Psoas muscle (tissue), 8 donors: ENCODE data around the gene ELL. TPM values are rescaled to one million over a fixed set of nuclear protein-coding genes. Genes with fewer than 3 reads are reported as not detected.

Experiments
- ATAC-seq, 4 donors: fragments of 200-7000 bp; cut with Tn5 transposase; one replicate each; pipeline ENCODE4 v1.9.1; 2020; ENCODE audit warnings: moderate library complexity in 3 of 4, mild to moderate bottlenecking in 2 of 4
- DNase-seq, 2 donors: peaks; one replicate each; pipeline ENCODE4 v3.0.0-alpha.2; 2020
- H3K27ac ChIP-seq: fragments of 200-600 bp; one replicate; pipeline ENCODE4 v1.8.0; 2022
- H3K27me3 ChIP-seq, 3 donors: fragments of 200-600 bp in 1 of 3; one replicate each; pipeline versions ENCODE4 v1.6.1 to v1.8.0; 2013 to 2022; ENCODE audit warnings: low read length in 2 of 3, mild to moderate bottlenecking in 2 of 3, moderate library complexity in 1 of 3; ENCODE audit not compliant: insufficient read depth in 3 of 3
- H3K36me3 ChIP-seq, 2 donors: fragments of 200-600 bp in 1 of 2; one replicate each; pipeline versions ENCODE4 v1.6.1 to v1.8.0; 2013 to 2022; ENCODE audit warnings: low read depth in 1 of 2, mild to moderate bottlenecking in 1 of 2, moderate library complexity in 1 of 2; ENCODE audit not compliant: insufficient read depth in 1 of 2
- H3K4me1 ChIP-seq: fragments of 200-600 bp; one replicate; pipeline ENCODE4 v1.8.0; 2022
- H3K4me3 ChIP-seq: fragments of 200-600 bp; one replicate; pipeline ENCODE4 v1.8.0; 2022; ENCODE audit warnings: mild to moderate bottlenecking
- H3K9me3 ChIP-seq: fragments of 200-600 bp; one replicate; pipeline ENCODE4 v1.8.0; 2022
- CTCF ChIP-seq: fragments of 200-600 bp; IDR thresholded peaks from one replicate; pipeline ENCODE4 v1.8.0; 2022; ENCODE audit warnings: antibody characterized with exemption
- WGBS, 3 donors: extraction: QIAGEN DNeasy Blood & Tissue Kit; methylation state at CpG; one replicate each; pipeline versions ENCODE4 v1.1.6 to v1.1.7; 2013; 5-methylcytosine and 5-hydroxymethylcytosine counted together
- intact Hi-C, 2 donors: fragments of 100-400 bp; cut with DNase I; formaldehyde crosslinking; loops; one replicate each; pipeline versions ENCODE4 v1.11.0 to v1.14.2; 2022
- polyA plus RNA-seq, 3 donors: library from polyadenylated mRNA; stranded (reverse); fragments of 200-250 nt; gene quantifications; one replicate each; pipeline ENCODE4 v1.2.3, GENCODE V29; 2013
- total RNA-seq, 4 donors: library from RNA; stranded (reverse); fragmentation: NEBNext Ultra II Directional in 2 of 4; extraction: Animal tissue kit (Norgen Biotek cat#: 25700) in 2 of 4; gene quantifications; one replicate each; pipeline versions ENCODE4 v1.2.1 to v1.2.4, GENCODE V29; 2021 to 2023
- donor health status: healthy with polysubstance abuse.
- donor health status: DM: no; HTN: no; CAD: no; lungs with moderate emphysema.
- donor health status: Bipolar disorder and iron deficiency.
- donor health status: healthy.
- donor health status: DM: yes; HTN: yes; CAD: no.
- donor health status: DM: no; HTN: no; CAD: no.
- donor health status: DM: no; HTN: no; CAD: no.
- donor health status: DM: yes; HTN: yes; CAD: no.

The ELL gene
- total and polyA plus RNA-seq, 7 donors, result 7.5 to 40.2 (median 17.5) TPM

DNA sequence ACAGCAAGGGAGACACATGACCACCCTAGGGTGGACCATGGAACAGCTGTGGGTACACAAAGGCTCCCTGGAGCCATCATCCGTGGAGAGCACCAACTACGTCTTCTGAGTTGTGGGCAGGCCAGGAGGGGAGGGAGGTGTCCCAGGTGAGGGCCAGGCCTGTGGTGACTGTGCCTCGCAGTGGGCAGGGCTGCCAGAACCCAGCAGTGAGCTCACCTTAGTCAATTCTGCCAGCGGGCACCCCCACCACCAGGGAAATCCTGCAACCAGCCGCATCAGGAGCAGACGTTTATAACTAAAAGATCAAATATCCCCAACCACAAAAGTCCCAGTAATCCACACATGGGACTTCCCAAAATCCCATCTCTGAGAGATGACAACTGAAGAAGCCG lies 19.6 kb downstream of the ELL start:
- Histone ChIP-seq H3K36me3 (no peaks in the 10 kb centered on the region), H3K4me3 (no peak overlapping the region), H3K4me1 (peaks cover 100% of the 10 kb centered on the region), H3K9me3 (no peaks in the 10 kb centered on the region), H3K27me3 (no peaks in the 10 kb centered on the region), H3K27ac (peak overlapping the region; percentile 84)
- DNase-seq (no peak), ATAC-seq (peak in 3 of 4 donors; percentile 1 to 29 (median 15))
- intact Hi-C loops, result no loop called here
- 32 to 55% (median 41%) methylated on average over 7 of the region's 7 CpGs for WGBS, 3 donors
- no peak for TF ChIP-seq CTCF

DNA sequence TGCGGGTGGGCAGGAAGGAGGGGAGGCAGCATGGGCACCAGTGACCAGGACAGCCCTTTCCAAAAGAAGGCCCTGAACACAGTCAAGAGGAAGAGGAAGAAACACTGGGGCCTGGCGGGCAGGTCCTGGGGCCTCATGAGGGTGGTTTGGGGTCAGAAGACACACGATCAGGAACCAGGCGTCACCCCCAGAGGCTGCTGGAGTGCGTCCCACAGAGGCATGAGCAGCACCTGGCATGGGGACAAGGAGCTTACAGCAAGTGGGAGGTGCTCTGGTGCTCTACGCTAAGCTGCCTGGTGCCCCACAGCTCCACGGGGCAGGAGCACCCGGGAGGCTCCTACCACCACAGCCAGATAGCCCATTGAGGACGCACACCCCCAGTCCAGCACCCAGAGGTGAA lies 20.0 kb downstream of the ELL start:
- Histone ChIP-seq H3K36me3 (no peaks in the 10 kb centered on the region), H3K9me3 (no peaks in the 10 kb centered on the region), H3K27me3 (no peaks in the 10 kb centered on the region), H3K4me3 (no peak overlapping the region), H3K4me1 (peaks cover 100% of the 10 kb centered on the region), H3K27ac (peak overlapping the region; percentile 84)
- peak; percentile 64 to 81 for DNase-seq
- intact Hi-C loops, result no loop called here
- peak; percentile 34 to 62 (median 52) for ATAC-seq
- no peak for TF ChIP-seq CTCF
- 34 to 47% (median 35%) methylated on average over 9 of the region's 9 CpGs for WGBS, 3 donors

GRCh38 chr19:18501351-18501750 lies 20.5 kb downstream of the ELL start:
- peaks cover 100% of the 10 kb centered on the region for H3K4me1 ChIP-seq
- no peak for DNase-seq
- no peak for ATAC-seq
- no peak for TF ChIP-seq CTCF
- intact Hi-C loops, result no loop called here
- H3K27me3 ChIP-seq, result no peaks in the 10 kb centered on the region
- no peaks in the 10 kb centered on the region for H3K36me3 ChIP-seq
- peak overlapping the region; percentile 84 for H3K27ac ChIP-seq
- 63 to 73% (median 73%) methylated on average over 13 of the region's 13 CpGs for WGBS, 3 donors
- no peaks in the 10 kb centered on the region for H3K9me3 ChIP-seq
- no peak overlapping the region for H3K4me3 ChIP-seq

DNA sequence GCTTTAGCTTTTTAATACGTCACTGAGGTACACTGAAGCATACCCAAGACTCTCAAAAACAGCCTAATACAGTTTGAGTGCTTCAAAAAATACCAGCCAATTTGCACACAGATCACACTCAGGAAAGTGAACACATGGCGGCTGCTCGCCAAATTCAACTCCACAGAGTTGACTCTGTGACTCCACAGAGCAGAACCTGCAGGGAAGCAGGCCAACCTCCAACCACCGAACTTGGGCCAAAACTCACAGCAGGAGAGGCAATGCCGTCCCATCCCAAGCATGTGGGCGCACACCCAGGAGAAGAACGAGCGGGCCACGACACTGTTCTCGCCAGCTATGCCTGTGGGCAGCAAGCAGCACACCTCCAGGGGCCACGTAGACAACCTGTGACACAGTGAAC lies 21.1 kb downstream of the ELL start:
- Histone ChIP-seq H3K4me1 (peaks cover 100% of the 10 kb centered on the region), H3K27ac (peak overlapping the region; percentile 84), H3K4me3 (no peak overlapping the region), H3K9me3 (no peaks in the 10 kb centered on the region), H3K27me3 (no peaks in the 10 kb centered on the region), H3K36me3 (no peaks in the 10 kb centered on the region)
- intact Hi-C loops, result no loop called here
- peak in 2 of 4 donors; percentile 3 to 25 for ATAC-seq
- peak; percentile 54 to 72 for DNase-seq
- no peak for TF ChIP-seq CTCF
- 16 to 38% (median 26%) methylated on average over 11 of the region's 11 CpGs for WGBS, 3 donors

- 19 to 31% (median 23%) methylated on average over 7 of the region's 7 CpGs for WGBS, 3 donors
- intact Hi-C loops, result no loop called here
- no peak for DNase-seq
- H3K27ac ChIP-seq, result peak overlapping the region; percentile 84
- H3K36me3 ChIP-seq, result no peaks in the 10 kb centered on the region
- no peaks in the 10 kb centered on the region for H3K9me3 ChIP-seq
- H3K4me1 ChIP-seq, result peaks cover 100% of the 10 kb centered on the region
- ATAC-seq, result no peak
- H3K27me3 ChIP-seq, result no peaks in the 10 kb centered on the region
- no peak for TF ChIP-seq CTCF
- no peak overlapping the region for H3K4me3 ChIP-seq
Measured at GRCh38 chr19:18500376-18500775, 21.5 kb downstream of the ELL start.
